DMS79 (cell line): ENCODE data around the gene MYO1A.
"Not testable (repeated sequence)": the region's sequence is repeated elsewhere in the genome, so short reads cannot be mapped to it uniquely, and the experiment has no call there.

ENCODE experiments used
- DNase-seq: peaks from one replicate; lab custom pipeline; 2025; lab: John Stamatoyannopoulos, UW

MYO1A gene

GRCh38 chr12:57046947-57047890, 2.7 kb downstream of the MYO1A start:
- DNase-seq: no peak

GRCh38 chr12:57046086-57046791, 3.7 kb downstream of the MYO1A start:
- DNase-seq: no peak

- no peak for DNase-seq
Measured at GRCh38 chr12:57044889-57045288, 5.0 kb downstream of the MYO1A start.

GRCh38 chr12:57044468-57044867, 5.5 kb downstream of the MYO1A start:
- DNase-seq: no peak

GRCh38 chr12:57042695-57043094, 7.2 kb downstream of the MYO1A start:
- no peak for DNase-seq

GRCh38 chr12:57040750-57041149, 9.2 kb downstream of the MYO1A start:
- no peak for DNase-seq

- no peak for DNase-seq
Measured at GRCh38 chr12:57040211-57040610, 9.7 kb downstream of the MYO1A start.

GRCh38 chr12:57039016-57039798, 10.7 kb downstream of the MYO1A start:
- DNase-seq: no peak

- DNase-seq: no peak
Measured at GRCh38 chr12:57037264-57037663, 12.7 kb downstream of the MYO1A start.

- DNase-seq: no peak
Measured at GRCh38 chr12:57033431-57033830, 16.5 kb downstream of the MYO1A start.

GRCh38 chr12:57031789-57032188, 18.1 kb downstream of the MYO1A start:
- DNase-seq: no peak

GRCh38 chr12:57031138-57031725, 18.7 kb downstream of the MYO1A start:
- peak; percentile 56 for DNase-seq

- no peak for DNase-seq
Measured at GRCh38 chr12:57029457-57029856, 20.5 kb downstream of the MYO1A start.

GRCh38 chr12:57027805-57028153, 22.1 kb downstream of the MYO1A start:
- DNase-seq: no peak

GRCh38 chr12:57027011-57027804, 22.7 kb downstream of the MYO1A start:
- DNase-seq: no peak

- no peak for DNase-seq
Measured at GRCh38 chr12:57025196-57025595, 24.7 kb downstream of the MYO1A start.

- DNase-seq: not testable (repeated sequence)
Measured at GRCh38 chr12:57022324-57022723, 27.6 kb downstream of the MYO1A start.

GRCh38 chr12:57019983-57020719, 29.8 kb downstream of the MYO1A start:
- no peak for DNase-seq

GRCh38 chr12:57018906-57019305, 31.0 kb downstream of the MYO1A start:
- no peak for DNase-seq

- DNase-seq: not testable (repeated sequence)
Measured at GRCh38 chr12:57018353-57018752, 31.6 kb downstream of the MYO1A start.

GRCh38 chr12:57016348-57016747, 33.6 kb downstream of the MYO1A start, which contains the start of gene TAC3:
TAC3 (minus strand) TSS chr12:57016529; CDS start chr12:57015797, 732 bp downstream.
- no peak for DNase-seq
